K562 (cell line): Measurements from ENCODE around the gene DNAH3. TPM values are rescaled to one million over a fixed set of nuclear protein-coding genes. Genes with fewer than 3 reads are reported as not detected.

ENCODE experiments used
- ATAC-seq: fragments of 200-7000 bp; cut with Tn5 transposase; 3 replicates; pipeline ENCODE4 v1.9.1; 2020; ENCODE audit warnings: moderate library complexity
- BruUV-seq: library from RNA; stranded (reverse); fragments of 400-500 nt; replicated peaks from 2 replicates; lab custom pipeline; 2021; lab: Mats Ljungman, UMichigan
- CTCF ChIA-PET: fragments of 300-600 bp; formaldehyde crosslinking; extraction: SDS; loops from one replicate; lab custom pipeline; 2021; ENCODE audit warnings: low intra/inter-chr PET ratio; lab: Yijun Ruan, JAX
- POLR2A ChIA-PET: fragments of 300-600, 350-650 bp; sonication (Branson Sonifier 250); formaldehyde crosslinking; extraction: SDS; loops from one replicate; lab custom pipeline; 2021; ENCODE audit warnings: antibody characterized with exemption, inconsistent platforms; lab: Yijun Ruan, JAX
- DNase-seq, 4 experiments: peaks; one replicate each; pipeline versions ENCODE4 v3.0.0 to v3.0.0-alpha.2; 2011 to 2018; ENCODE audit warnings: low spot score in 3 of 4, mixed read lengths in 3 of 4; ENCODE audit errors: extremely low read depth in 1 of 4
- FAIRE-seq: peaks from 2 replicates; lab custom pipeline; 2011; peaks lifted over from hg19 to GRCh38; lab: Jason Lieb, UNC
- H2AFZ ChIP-seq: 2 replicates; pipeline ENCODE4 v1.6.0; 2011; ENCODE audit warnings: low read depth, low read length, control low read depth, inconsistent platforms
- H3K27ac ChIP-seq: fragments of 200-600 bp; 3 replicates; pipeline ENCODE4 v1.8.0; 2011; ENCODE audit warnings: low read depth, mild to moderate bottlenecking, control low read depth, inconsistent platforms, low read length, moderate library complexity, mixed read lengths; ENCODE audit errors: extremely low read depth
- H3K27me3 ChIP-seq, 2 experiments: fragments of 300-600 bp in 1 of 2; 2 replicates in 1 of 2; 3 replicates in 1 of 2; pipeline versions ENCODE4 v1.6.0 to v1.8.0; 2011; ENCODE audit warnings: inconsistent platforms in 2 of 2, low read length in 2 of 2, mild to moderate bottlenecking in 1 of 2, mixed read lengths in 1 of 2, moderate library complexity in 1 of 2; ENCODE audit not compliant: control insufficient read depth in 2 of 2, insufficient read depth in 2 of 2
- H3K36me3 ChIP-seq: fragments of 300-600 bp; 3 replicates; pipeline ENCODE4 v1.8.0; 2011; ENCODE audit warnings: mild to moderate bottlenecking, low read length, inconsistent platforms; ENCODE audit not compliant: control insufficient read depth, insufficient read depth
- H3K4me1 ChIP-seq, 2 experiments: fragments of 200-600 bp in 1 of 2; replicated peaks in 1 of 2; 2 replicates in 1 of 2; 3 replicates in 1 of 2; pipeline versions ENCODE4 v1.5.1 to v1.8.0; 2011; ENCODE audit warnings: inconsistent platforms in 2 of 2, low read length in 2 of 2, mild to moderate bottlenecking in 1 of 2, mixed read lengths in 1 of 2, moderate library complexity in 1 of 2; ENCODE audit not compliant: control insufficient read depth in 2 of 2, insufficient read depth in 2 of 2
- H3K4me2 ChIP-seq: 2 replicates; pipeline ENCODE4 v1.6.1; 2011; ENCODE audit warnings: low read length, control low read depth, inconsistent platforms, mixed read lengths; ENCODE audit not compliant: insufficient read depth
- H3K4me3 ChIP-seq: fragments of 200-600 bp; sonication (generic), shearing (Covaris generic); 2 replicates; pipeline ENCODE4 v1.5.1; 2016; ENCODE audit warnings: control low read depth, inconsistent platforms
- H3K79me2 ChIP-seq: fragments of 200-600 bp; 3 replicates; pipeline ENCODE4 v1.8.0; 2011; ENCODE audit warnings: low read length, inconsistent platforms; ENCODE audit not compliant: control insufficient read depth, insufficient read depth
- H3K9ac ChIP-seq, 2 experiments: 2 replicates each; pipeline versions ENCODE4 v1.6.0 to v1.6.1; 2011; ENCODE audit warnings: low read depth in 2 of 2, low read length in 2 of 2, control low read depth in 1 of 2, inconsistent platforms in 1 of 2, mild to moderate bottlenecking in 1 of 2, mixed read lengths in 1 of 2; ENCODE audit not compliant: insufficient read depth in 1 of 2
- H3K9me1 ChIP-seq: one replicate; pipeline ENCODE4 v1.6.0; 2011; ENCODE audit warnings: inconsistent platforms, mild to moderate bottlenecking, low read length, moderate library complexity; ENCODE audit not compliant: control insufficient read depth, insufficient read depth
- H3K9me3 ChIP-seq: replicated peaks from 2 replicates; pipeline ENCODE4 v1.5.1; 2011; ENCODE audit warnings: low read depth, low read length, inconsistent platforms; ENCODE audit not compliant: control insufficient read depth, insufficient read depth
- H4K20me1 ChIP-seq: replicated peaks from 2 replicates; pipeline ENCODE4 v1.6.1; 2011; ENCODE audit warnings: low read length, inconsistent platforms, mixed read lengths; ENCODE audit not compliant: control insufficient read depth, insufficient read depth
- ARNT ChIP-seq, 2 experiments: fragments of 450-650 bp; IDR thresholded peaks; 2 replicates each; pipeline ENCODE4 v1.6.1; 2016; ENCODE audit warnings: mild to moderate bottlenecking in 1 of 2
- BACH1 ChIP-seq: fragments of 200-800 bp; sonication (Bioruptor generic); IDR thresholded peaks from 2 replicates; pipeline ENCODE4 v1.6.1; 2016; ENCODE audit warnings: missing genetic modification characterization, missing compliant biosample characterization
- IRF2 ChIP-seq: sonication (generic); formaldehyde crosslinking; IDR thresholded peaks from 2 replicates; pipeline ENCODE4 v1.8.1; 2022; ENCODE audit warnings: mild to moderate bottlenecking, missing genetic modification reagents
- NFRKB ChIP-seq: fragments of 450-650 bp; IDR thresholded peaks from 2 replicates; pipeline ENCODE4 v1.6.1; 2016; ENCODE audit warnings: low read depth
- POLR2AphosphoS2 ChIP-seq: IDR thresholded peaks from 2 replicates; pipeline ENCODE4 v1.6.1; 2012; ENCODE audit warnings: low read length, improper control_type of control experiment
- SRSF3 ChIP-seq: fragments of 200-400 bp; formaldehyde crosslinking; IDR thresholded peaks from 2 replicates; pipeline ENCODE4 v1.6.1; 2016; ENCODE audit warnings: mild to moderate bottlenecking, low read length, moderate library complexity; ENCODE audit not compliant: insufficient read depth
- TAF15 ChIP-seq: fragments of 200-400 bp; formaldehyde crosslinking; IDR thresholded peaks from 2 replicates; pipeline ENCODE4 v1.6.1; 2017; ENCODE audit warnings: mild to moderate bottlenecking, low read depth, low read length, moderate library complexity
- TEAD4 ChIP-seq, 2 experiments: sonication (generic) in 1 of 2; formaldehyde crosslinking in 1 of 2; IDR thresholded peaks; 2 replicates each; pipeline versions ENCODE4 v1.6.1 to v1.8.0; 2012 to 2022; ENCODE audit warnings: borderline replicate concordance in 1 of 2, inconsistent platforms in 1 of 2, low read length in 1 of 2, mild to moderate bottlenecking in 1 of 2, missing genetic modification reagents in 1 of 2
- ZKSCAN1 ChIP-seq: fragments of 150-350 bp; IDR thresholded peaks from 2 replicates; pipeline ENCODE4 v1.6.1; 2016; ENCODE audit warnings: low read depth, low read length
- ZNF212 ChIP-seq: fragments of 450-650 bp; formaldehyde crosslinking; IDR thresholded peaks from 2 replicates; pipeline ENCODE4 v1.4.0; 2020; ENCODE audit warnings: mild to moderate bottlenecking
- ZNF583 ChIP-seq: fragments of 250-450 bp; sonication (Bioruptor Pico); IDR thresholded peaks from 2 replicates; pipeline ENCODE4 v1.4.0; 2020
- ZNF695 ChIP-seq: fragments of 450-650 bp; formaldehyde crosslinking; IDR thresholded peaks from 2 replicates; pipeline ENCODE4 v1.4.0; 2020; ENCODE audit warnings: mild to moderate bottlenecking, moderate library complexity
- ZSCAN29 ChIP-seq: fragments of 450-650 bp; IDR thresholded peaks from 2 replicates; pipeline ENCODE4 v1.6.1; 2017
- whole genome bisulfite sequencing: fragments of 100-300 bp; shearing (Covaris generic); methylation state at CpG from one replicate; pipeline ENCODE4 v1.1.6; 2016; ENCODE audit warnings: low coverage, mixed read lengths; ENCODE audit not compliant: insufficient coverage; ENCODE audit errors: missing lambda C conversion rate; 5-methylcytosine and 5-hydroxymethylcytosine counted together
- in situ Hi-C: fragments of 300-500 bp; cut with MboI; formaldehyde crosslinking; loops from 4 replicates; pipeline ENCODE4 v1.15.0; 2018; ENCODE audit warnings: inconsistent platforms, mixed read lengths
- intact Hi-C: fragments of 100-400 bp; cut with micrococcal nuclease; formaldehyde crosslinking; loops from 2 replicates; pipeline ENCODE4 v1.14.2; 2022
- polyA plus RNA-seq, 8 experiments: library from polyadenylated mRNA; depleted of rRNA in 4 of 8; stranded (reverse) in 5 of 8; unstranded in 3 of 8; fragments of >200 nt; fragmentation: Nextera tagmentation in 2 of 8; fragmentation: Illumina TruSeq in 1 of 8; extraction: Ambion mirVana in 2 of 8; extraction: Trizol in 1 of 8; gene quantifications; 2 replicates each; pipeline versions ENCODE4 v1.2.1 to v1.2.3, GENCODE V29; 2011 to 2014; ENCODE audit warnings: inconsistent platforms in 1 of 8, missing spikeins in 1 of 8
- total RNA-seq, 7 experiments: library from RNA; depleted of rRNA in 6 of 7; stranded (reverse); fragments of >200 nt in 6 of 7; fragmentation: Illumina TruSeq in 2 of 7; extraction: Trizol in 2 of 7; gene quantifications; 2 replicates each; pipeline versions ENCODE4 v1.2.1 to v1.2.3, GENCODE V29; 2011 to 2021; ENCODE audit warnings: low replicate concordance in 1 of 7

DNAH3 gene
- total and polyA plus RNA-seq, 9 of the 15 experiments (the other 6 are each of a cell fraction or from before 2014, with no cell fraction given), result 0.32 to 0.84 (median 0.44) TPM

GRCh38 chr16:20923876-20924275 is 226.8 kb downstream of the DNAH3 start:
- ATAC-seq, result no peak
- WGBS, result 90% methylated on average over 3 of the region's 3 CpGs

GRCh38 chr16:20920799-20921198 is 229.8 kb downstream of the DNAH3 start:
- WGBS, result 94% methylated on average over 2 of the region's 2 CpGs
- POLR2A ChIA-PET, result interaction anchor here (0.7 to 1.8 kb wide), 4 partner anchors 11 to 294 kb away, joined by 3 to 7 read pairs (median 6); partner anchors contain the start of genes DCUN1D3 and LYRM1
- intact Hi-C loops, result no loop called here
- no peak for ATAC-seq
- Histone ChIP-seq H3K79me2 (no peaks in the 10 kb centered on the region), H3K9me3 (no peaks in the 10 kb centered on the region), H4K20me1 (no peaks in the 10 kb centered on the region), H2AFZ (no peak overlapping the region), H3K27me3 (no peaks in the 10 kb centered on the region), H3K9ac (no peak overlapping the region)
- in situ Hi-C loops, result no loop called here
- no peak for TF ChIP-seq TEAD4 (IDR thresholded peaks at IDR 0.05; ENCODE audit: low read length)
- TF ChIP-seq TEAD4 (CRISPR knock-in tag; IDR thresholded peaks at IDR 0.05; ENCODE audit: borderline replicate concordance), result no peak
- no peak for TF ChIP-seq POLR2AphosphoS2
- TF ChIP-seq ZNF695 (CRISPR knock-in tag), result no peak
- TF ChIP-seq ZKSCAN1, result no peak
- no peak for TF ChIP-seq ZNF212 (CRISPR knock-in tag)
- TF ChIP-seq, all 486 proteins: peak for 0
- CTCF ChIA-PET, result no interaction called here
- no TSS peak for BruUV-seq
- DNase-seq (no peak), FAIRE-seq (no peak)
- H3K36me3 ChIP-seq, result no peaks in the 10 kb centered on the region
- no peaks in the 10 kb centered on the region for H3K9me1 ChIP-seq
- no peak overlapping the region for H3K4me3 ChIP-seq
- no peak overlapping the region for H3K4me2 ChIP-seq
- no peak overlapping the region for H3K27ac ChIP-seq
- H3K4me1 ChIP-seq, result peaks cover 11 to 31% of the 10 kb centered on the region in 2 experiments

More at GRCh38 chr16:20923876-20924275, 226.8 kb downstream of the DNAH3 start:
- Histone ChIP-seq H3K36me3 (no peaks in the 10 kb centered on the region), H3K27ac (no peak overlapping the region), H3K4me3 (no peak overlapping the region), H4K20me1 (no peaks in the 10 kb centered on the region), H3K4me1 (peaks cover 0 to 5% of the 10 kb centered on the region in 2 experiments; a peak in 2 of 5 replicates), H3K9ac (no peak overlapping the region), H3K4me2 (no peak overlapping the region), H3K27me3 (no peaks in the 10 kb centered on the region), H3K9me1 (no peaks in the 10 kb centered on the region), H3K9me3 (no peaks in the 10 kb centered on the region), H3K79me2 (no peaks in the 10 kb centered on the region), H2AFZ (no peak overlapping the region)
- DNase-seq (no peak), FAIRE-seq (no peak)
- no TSS peak for BruUV-seq
- ChIA-PET POLR2A (interaction anchor here (1.6 kb wide), 1 partner anchor 14 kb away, joined by 5 read pairs; no protein-coding TSS in a partner anchor), CTCF (no interaction called here)
- in situ Hi-C loops (no loop called here), intact Hi-C loops (no loop called here)
- TF ChIP-seq ARNT (IDR thresholded peaks at IDR 0.05) (no peak), NFRKB (no peak), ZSCAN29 (no peak), IRF2 (CRISPR knock-in tag) (no peak), BACH1 (tag) (no peak), TEAD4 (IDR thresholded peaks at IDR 0.05; ENCODE audit: low read length) (no peak), TEAD4 (CRISPR knock-in tag; IDR thresholded peaks at IDR 0.05; ENCODE audit: borderline replicate concordance) (no peak), TAF15 (no peak), SRSF3 (no peak), ZNF583 (CRISPR knock-in tag) (no peak)
